Measurements from ENCODE around the gene SLC35E1.

The SLC35E1 gene

DNA sequence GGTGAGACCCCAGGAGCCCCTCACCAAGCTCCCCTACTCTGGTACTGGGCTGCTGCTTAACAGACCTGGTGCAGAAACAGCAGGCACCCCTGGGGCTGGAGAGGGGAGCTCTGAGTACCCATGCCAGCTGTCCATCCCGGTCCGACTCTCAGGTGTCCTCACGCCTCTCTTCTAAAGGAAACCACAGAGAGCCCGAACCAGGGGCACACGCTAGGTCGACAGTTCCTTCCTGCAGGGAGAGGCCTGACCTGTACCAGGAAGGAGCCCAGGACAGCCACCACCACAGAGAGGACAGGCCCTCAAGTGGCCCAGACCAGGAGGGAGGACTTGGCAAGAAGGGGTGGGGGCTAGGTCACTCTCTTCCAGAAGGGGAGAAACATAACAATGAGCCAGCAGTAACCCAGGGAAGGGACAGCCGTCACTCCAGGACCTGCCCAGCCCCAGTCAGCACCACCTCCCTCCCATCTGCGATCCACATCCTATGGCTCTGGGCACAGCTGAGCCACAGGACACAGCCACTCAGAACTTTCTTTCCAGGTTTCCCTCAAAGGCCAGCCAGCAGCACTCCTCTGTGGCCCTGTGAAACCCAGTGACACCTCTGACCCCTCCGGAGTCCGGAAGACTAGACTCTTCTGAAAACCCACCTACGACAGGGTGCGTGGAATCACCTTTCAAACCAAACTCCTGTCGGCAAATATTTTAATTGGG lies 13.0 kb upstream of the SLC35E1 start:
- Histone ChIP-seq H3K36me3 (ENCODE audit: control insufficient read depth, low read length) (peaks cover 50% of the 10 kb centered on the region), H3K4me3 (ENCODE audit: low read length) (peak overlapping the region; percentile 78), H4K20me1 (ENCODE audit: control insufficient read depth, insufficient read depth, low read depth, low read length) (0 out of 2 replicates have a peak, but pooled peaks cover 4% of the 10 kb centered on the region), H3K79me2 (ENCODE audit: control insufficient read depth, low read length) (peaks cover 96% of the 10 kb centered on the region), H3K27ac (ENCODE audit: low read depth, low read length) (peak overlapping the region; percentile 96), H3K4me2 (ENCODE audit: low read length) (peak overlapping the region; percentile 96), H3K4me1 (ENCODE audit: control insufficient read depth, low read length) (peaks cover 87% of the 10 kb centered on the region), H3F3A (ENCODE audit: control insufficient read depth, insufficient read depth) (peaks cover 45% of the 10 kb centered on the region), H3K9me3 (ENCODE audit: control insufficient read depth, insufficient read depth, low read length) (no peaks in the 10 kb centered on the region), H3K27me3 (ENCODE audit: control insufficient read depth, low read length) (no peaks in the 10 kb centered on the region), H3K9me2 (replicated peaks; ENCODE audit: control insufficient read depth, low read length) (no peaks in the 10 kb centered on the region)
- TF ChIP-seq EZH2phosphoT487 (IDR thresholded peaks at IDR 0.05; ENCODE audit: borderline replicate concordance, low read length) (no peak), CTCF (IDR thresholded peaks at IDR 0.05; ENCODE audit: low read depth, low read length, poor library complexity, severe bottlenecking) (no peak)

DNA sequence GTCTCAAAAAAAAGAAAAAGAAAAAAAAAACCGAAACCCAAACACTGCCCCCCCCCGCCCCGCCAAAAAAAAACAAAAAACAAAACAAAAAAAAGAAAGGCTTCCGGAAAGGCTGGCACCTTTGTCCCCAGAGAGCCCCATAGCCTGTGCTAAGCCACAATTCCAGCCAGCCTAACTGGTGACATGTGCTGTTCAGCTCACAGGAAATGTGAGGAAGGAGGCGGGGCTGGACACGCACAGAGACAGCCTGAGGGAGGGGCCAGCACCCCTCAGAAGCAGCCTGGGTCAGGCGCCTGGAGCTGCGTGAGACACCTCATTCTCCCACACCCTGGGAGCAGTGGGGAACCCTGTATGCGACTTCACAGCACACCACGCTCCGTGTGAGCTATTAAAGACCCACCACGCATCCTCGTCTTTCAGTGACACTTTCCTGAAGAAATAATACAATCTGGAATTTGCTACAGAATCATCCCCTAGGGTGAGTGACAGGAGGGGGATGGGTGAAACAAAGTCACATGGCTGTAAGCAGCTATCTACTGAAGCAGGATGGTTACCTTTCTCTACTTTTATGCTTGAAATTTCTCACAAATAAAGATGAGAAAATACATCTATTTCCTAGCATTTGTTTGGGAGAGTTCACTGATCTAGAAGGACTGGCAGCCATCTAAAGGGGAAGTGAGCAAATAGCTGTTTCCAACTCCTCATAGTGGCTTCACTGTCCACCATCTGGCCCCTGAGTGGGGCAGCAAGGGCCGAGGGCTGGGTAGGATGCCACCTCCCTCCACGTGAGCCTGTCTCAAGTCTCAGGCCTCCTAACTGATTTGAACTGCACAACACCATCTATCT lies 12.3 kb upstream of the SLC35E1 start:
- Histone ChIP-seq H3K4me1 (ENCODE audit: control insufficient read depth, low read length) (peaks cover 79% of the 10 kb centered on the region), H4K20me1 (ENCODE audit: control insufficient read depth, insufficient read depth, low read depth, low read length) (peaks cover 5% of the 10 kb centered on the region; the same call in 1 of the 2 replicates), H3K27ac (ENCODE audit: low read depth, low read length) (peak overlapping the region; percentile 96), H3K36me3 (ENCODE audit: control insufficient read depth, low read length) (peaks cover 57% of the 10 kb centered on the region), H3K4me3 (ENCODE audit: low read length) (peak overlapping the region; percentile 78), H3K27me3 (ENCODE audit: control insufficient read depth, low read length) (no peaks in the 10 kb centered on the region), H3F3A (ENCODE audit: control insufficient read depth, insufficient read depth) (peaks cover 42% of the 10 kb centered on the region), H3K4me2 (ENCODE audit: low read length) (peak overlapping the region; percentile 96), H3K9me2 (replicated peaks; ENCODE audit: control insufficient read depth, low read length) (no peaks in the 10 kb centered on the region), H3K79me2 (ENCODE audit: control insufficient read depth, low read length) (peaks cover 96% of the 10 kb centered on the region), H3K9me3 (ENCODE audit: control insufficient read depth, insufficient read depth, low read length) (no peaks in the 10 kb centered on the region)
- TF ChIP-seq CTCF (IDR thresholded peaks at IDR 0.05; ENCODE audit: low read depth, low read length, poor library complexity, severe bottlenecking) (no peak), EZH2phosphoT487 (IDR thresholded peaks at IDR 0.05; ENCODE audit: borderline replicate concordance, low read length) (no peak)

- Histone ChIP-seq H3K79me2 (ENCODE audit: control insufficient read depth, low read length) (peaks cover 97% of the 10 kb centered on the region), H3K4me3 (ENCODE audit: low read length) (peak overlapping the region; percentile 78; the same call in 1 of the 2 replicates), H3K27me3 (ENCODE audit: control insufficient read depth, low read length) (no peaks in the 10 kb centered on the region), H3K27ac (ENCODE audit: low read depth, low read length) (peak overlapping the region; percentile 96), H3F3A (ENCODE audit: control insufficient read depth, insufficient read depth) (peaks cover 30% of the 10 kb centered on the region), H3K9me2 (replicated peaks; ENCODE audit: control insufficient read depth, low read length) (no peaks in the 10 kb centered on the region), H4K20me1 (ENCODE audit: control insufficient read depth, insufficient read depth, low read depth, low read length) (peaks cover 5% of the 10 kb centered on the region; the same call in 1 of the 2 replicates), H3K9me3 (ENCODE audit: control insufficient read depth, insufficient read depth, low read length) (no peaks in the 10 kb centered on the region), H3K4me1 (ENCODE audit: control insufficient read depth, low read length) (peaks cover 61% of the 10 kb centered on the region), H3K36me3 (ENCODE audit: control insufficient read depth, low read length) (peaks cover 67% of the 10 kb centered on the region), H3K4me2 (ENCODE audit: low read length) (peak overlapping the region; percentile 96)
- TF ChIP-seq EZH2phosphoT487 (IDR thresholded peaks at IDR 0.05; ENCODE audit: borderline replicate concordance, low read length) = no peak
- TF ChIP-seq CTCF (IDR thresholded peaks at IDR 0.05; ENCODE audit: low read depth, low read length, poor library complexity, severe bottlenecking) = no peak
Measured at GRCh38 chr19:16582486-16583261, 10.5 kb upstream of the SLC35E1 start.
